ENCODE results near the gene PAK1IP1.
"Not testable (repeated sequence)": the region's sequence is repeated elsewhere in the genome, so short reads cannot be mapped to it uniquely, and the experiment has no call there.

The PAK1IP1 gene

GRCh38 chr6:10687582-10687981 is 7.2 kb upstream of the PAK1IP1 start:
- DNase-seq: no peak
- in situ Hi-C loops (cut with HindIII; ENCODE audit: low pct_ligation_motif_present, low pct_unique_long_range_greater_than_20kb, low sequenced_read_pairs): no loop called here

GRCh38 chr6:10690651-10691445 is 3.9 kb upstream of the PAK1IP1 start:
- no peak for DNase-seq
- in situ Hi-C loops (cut with HindIII; ENCODE audit: low pct_ligation_motif_present, low pct_unique_long_range_greater_than_20kb, low sequenced_read_pairs): no loop called here

GRCh38 chr6:10692965-10693538 is 1.7 kb upstream of the PAK1IP1 start:
- in situ Hi-C loops (cut with HindIII; ENCODE audit: low pct_ligation_motif_present, low pct_unique_long_range_greater_than_20kb, low sequenced_read_pairs): no loop called here

GRCh38 chr6:10695086-10695657 is 400 bp downstream of the PAK1IP1 start:
- in situ Hi-C loops (cut with HindIII; ENCODE audit: low pct_ligation_motif_present, low pct_unique_long_range_greater_than_20kb, low sequenced_read_pairs): no loop called here
- DNase-seq: no peak

More at GRCh38 chr6:10692965-10693538, 1.7 kb upstream of the PAK1IP1 start:
- DNase-seq: no peak

GRCh38 chr6:10696655-10697054 is 1.9 kb downstream of the PAK1IP1 start:
- no peak for DNase-seq
- in situ Hi-C loops (cut with HindIII; ENCODE audit: low pct_ligation_motif_present, low pct_unique_long_range_greater_than_20kb, low sequenced_read_pairs): no loop called here

GRCh38 chr6:10713962-10714361 is 19.2 kb downstream of the PAK1IP1 start:
- DNase-seq: no peak
- in situ Hi-C loops (cut with HindIII; ENCODE audit: low pct_ligation_motif_present, low pct_unique_long_range_greater_than_20kb, low sequenced_read_pairs): no loop called here

- DNase-seq: peak; percentile 64
- in situ Hi-C loops (cut with HindIII; ENCODE audit: low pct_ligation_motif_present, low pct_unique_long_range_greater_than_20kb, low sequenced_read_pairs): no loop called here
These were observed 24.7 kb downstream of the PAK1IP1 start for GRCh38 chr6:10719296-10719963.

GRCh38 chr6:10719964-10720264 is 25.1 kb downstream of the PAK1IP1 start:
- in situ Hi-C loops (cut with HindIII; ENCODE audit: low pct_ligation_motif_present, low pct_unique_long_range_greater_than_20kb, low sequenced_read_pairs): no loop called here
- no peak for DNase-seq

GRCh38 chr6:10720265-10720959 is 25.6 kb downstream of the PAK1IP1 start:
- peak; percentile 44 for DNase-seq
- in situ Hi-C loops (cut with HindIII; ENCODE audit: low pct_ligation_motif_present, low pct_unique_long_range_greater_than_20kb, low sequenced_read_pairs): no loop called here

GRCh38 chr6:10720960-10721849 is 26.4 kb downstream of the PAK1IP1 start:
- in situ Hi-C loops (cut with HindIII; ENCODE audit: low pct_ligation_motif_present, low pct_unique_long_range_greater_than_20kb, low sequenced_read_pairs): not testable (repeated sequence)
- peak; percentile 61 for DNase-seq

- no peak for DNase-seq
- in situ Hi-C loops (cut with HindIII; ENCODE audit: low pct_ligation_motif_present, low pct_unique_long_range_greater_than_20kb, low sequenced_read_pairs): no loop called here
These were observed 27.2 kb downstream of the PAK1IP1 start for GRCh38 chr6:10721850-10722569.

GRCh38 chr6:10722570-10722819 is 27.7 kb downstream of the PAK1IP1 start:
- in situ Hi-C loops (cut with HindIII; ENCODE audit: low pct_ligation_motif_present, low pct_unique_long_range_greater_than_20kb, low sequenced_read_pairs): no loop called here

GRCh38 chr6:10722820-10723566 is 28.2 kb downstream of the PAK1IP1 start, which contains the start of gene TMEM14C:
Gene TMEM14C, plus strand, starts transcription at chr6:10723070. Its CDS starts 1,544 bp downstream, at chr6:10724614.
- in situ Hi-C loops (cut with HindIII; ENCODE audit: low pct_ligation_motif_present, low pct_unique_long_range_greater_than_20kb, low sequenced_read_pairs): no loop called here
- peak; percentile 95 for DNase-seq

More at GRCh38 chr6:10722570-10722819, 27.7 kb downstream of the PAK1IP1 start:
- no peak for DNase-seq

GRCh38 chr6:10723567-10723881 is 28.8 kb downstream of the PAK1IP1 start:
- DNase-seq: peak; percentile 28
- in situ Hi-C loops (cut with HindIII; ENCODE audit: low pct_ligation_motif_present, low pct_unique_long_range_greater_than_20kb, low sequenced_read_pairs): no loop called here

GRCh38 chr6:10725044-10725443 is 30.3 kb downstream of the PAK1IP1 start:
- in situ Hi-C loops (cut with HindIII; ENCODE audit: low pct_ligation_motif_present, low pct_unique_long_range_greater_than_20kb, low sequenced_read_pairs): no loop called here
- no peak for DNase-seq

- DNase-seq: no peak
- in situ Hi-C loops (cut with HindIII; ENCODE audit: low pct_ligation_motif_present, low pct_unique_long_range_greater_than_20kb, low sequenced_read_pairs): no loop called here
These were observed 30.9 kb downstream of the PAK1IP1 start for GRCh38 chr6:10725716-10726115.

GRCh38 chr6:10730254-10730653 is 35.5 kb downstream of the PAK1IP1 start:
- no peak for DNase-seq

More at GRCh38 chr6:10730254-10730653, 35.5 kb downstream of the PAK1IP1 start:
- in situ Hi-C loops (cut with HindIII; ENCODE audit: low pct_ligation_motif_present, low pct_unique_long_range_greater_than_20kb, low sequenced_read_pairs): no loop called here

All from ACHN (cell line).